ENCODE measurements around the gene ARHGAP33.

Gene ARHGAP33

GRCh38 chr19:35785339-35785627 is 9.9 kb downstream of the ARHGAP33 start:
- Histone ChIP-seq H3K9me3 (no peaks in the 10 kb centered on the region), H3K27me3 (no peaks in the 10 kb centered on the region), H3K4me1 (no peaks in the 10 kb centered on the region), H3K36me3 (peaks cover 5% of the 10 kb centered on the region; the same call in 1 of the 2 replicates), H3K4me3 (ENCODE audit: low read depth, low read length) (no peak overlapping the region)
- DNase-seq, result no peak
- no peak for TF ChIP-seq CTCF (IDR thresholded peaks at IDR 0.05; ENCODE audit: low read depth, low read length)

GRCh38 chr19:35786299-35787160 is 11.2 kb downstream of the ARHGAP33 start:
- H3K4me1 ChIP-seq, result no peaks in the 10 kb centered on the region
- H3K36me3 ChIP-seq, result peaks cover 5% of the 10 kb centered on the region; the same call in 1 of the 2 replicates
- DNase-seq, result no peak
- H3K4me3 ChIP-seq (ENCODE audit: low read depth, low read length), result no peak overlapping the region
- no peak for TF ChIP-seq CTCF (IDR thresholded peaks at IDR 0.05; ENCODE audit: low read depth, low read length)
- no peaks in the 10 kb centered on the region for H3K27me3 ChIP-seq
- no peaks in the 10 kb centered on the region for H3K9me3 ChIP-seq

GRCh38 chr19:35787227-35787799 is 11.9 kb downstream of the ARHGAP33 start:
- no peak for TF ChIP-seq CTCF (IDR thresholded peaks at IDR 0.05; ENCODE audit: low read depth, low read length)
- DNase-seq, result no peak
- H3K36me3 ChIP-seq, result peaks cover 2% of the 10 kb centered on the region; the same call in 1 of the 2 replicates
- H3K4me1 ChIP-seq, result no peaks in the 10 kb centered on the region
- H3K27me3 ChIP-seq, result no peaks in the 10 kb centered on the region
- H3K9me3 ChIP-seq, result no peaks in the 10 kb centered on the region
- H3K4me3 ChIP-seq (ENCODE audit: low read depth, low read length), result no peak overlapping the region

GRCh38 chr19:35788205-35788960 is 13.0 kb downstream of the ARHGAP33 start:
- Histone ChIP-seq H3K9me3 (no peaks in the 10 kb centered on the region), H3K4me3 (ENCODE audit: low read depth, low read length) (no peak overlapping the region), H3K27me3 (no peaks in the 10 kb centered on the region), H3K4me1 (no peaks in the 10 kb centered on the region), H3K36me3 (no peaks in the 10 kb centered on the region)
- TF ChIP-seq CTCF (IDR thresholded peaks at IDR 0.05; ENCODE audit: low read depth, low read length), result no peak
- DNase-seq, result no peak

GRCh38 chr19:35789195-35789977 is 14.0 kb downstream of the ARHGAP33 start:
- Histone ChIP-seq H3K9me3 (no peaks in the 10 kb centered on the region), H3K4me3 (ENCODE audit: low read depth, low read length) (no peak overlapping the region), H3K36me3 (no peaks in the 10 kb centered on the region), H3K27me3 (no peaks in the 10 kb centered on the region), H3K4me1 (no peaks in the 10 kb centered on the region)
- DNase-seq, result no peak
- TF ChIP-seq CTCF (IDR thresholded peaks at IDR 0.05; ENCODE audit: low read depth, low read length), result no peak

All from BE2C (cell line).